ENCODE data around the gene ANXA1.

The ANXA1 gene

DNA sequence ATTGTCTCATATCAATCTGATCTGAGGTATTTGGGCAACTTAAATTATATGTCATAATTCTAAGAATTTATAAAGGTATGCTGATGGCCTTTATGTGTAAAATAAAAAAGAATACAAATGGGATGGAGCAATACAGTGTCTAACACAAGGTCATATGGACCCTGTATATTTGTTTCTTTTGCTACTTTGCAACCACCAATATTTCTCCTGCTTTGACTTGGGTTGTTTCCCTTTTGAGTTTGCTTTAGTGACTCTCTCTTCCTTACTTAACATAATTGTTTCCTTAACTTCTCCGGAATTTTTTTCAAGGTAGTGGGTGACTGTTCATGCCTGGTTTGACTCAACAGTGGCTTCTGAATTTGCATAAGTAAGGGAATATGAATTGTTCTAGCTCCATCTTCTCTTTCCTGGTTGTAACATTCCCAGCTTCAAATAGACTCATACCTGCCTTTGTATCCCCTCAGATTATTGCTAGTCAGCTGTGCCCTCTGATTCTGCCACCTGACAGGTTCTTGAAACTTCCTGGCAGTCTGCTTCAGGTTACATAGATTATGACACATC lies 30.2 kb upstream of the ANXA1 start:
- Histone ChIP-seq H3K4me1 (ENCODE audit: control insufficient read depth in 1 of 2, insufficient read depth in 1 of 2, low read depth in 1 of 2, low read length in 1 of 2) (peaks cover 23 to 28% of the 10 kb centered on the region in 2 experiments), H3K9me3 (no peaks in the 10 kb centered on the region), H3K27ac (peak overlapping the region; percentile 42), H3K36me3 (no peaks in the 10 kb centered on the region), H3K27me3 (no peaks in the 10 kb centered on the region), H3K4me3 (ENCODE audit: low read depth in 1 of 2, low read length in 1 of 2) (no peak overlapping the region)
- TF ChIP-seq, protein P1, sequence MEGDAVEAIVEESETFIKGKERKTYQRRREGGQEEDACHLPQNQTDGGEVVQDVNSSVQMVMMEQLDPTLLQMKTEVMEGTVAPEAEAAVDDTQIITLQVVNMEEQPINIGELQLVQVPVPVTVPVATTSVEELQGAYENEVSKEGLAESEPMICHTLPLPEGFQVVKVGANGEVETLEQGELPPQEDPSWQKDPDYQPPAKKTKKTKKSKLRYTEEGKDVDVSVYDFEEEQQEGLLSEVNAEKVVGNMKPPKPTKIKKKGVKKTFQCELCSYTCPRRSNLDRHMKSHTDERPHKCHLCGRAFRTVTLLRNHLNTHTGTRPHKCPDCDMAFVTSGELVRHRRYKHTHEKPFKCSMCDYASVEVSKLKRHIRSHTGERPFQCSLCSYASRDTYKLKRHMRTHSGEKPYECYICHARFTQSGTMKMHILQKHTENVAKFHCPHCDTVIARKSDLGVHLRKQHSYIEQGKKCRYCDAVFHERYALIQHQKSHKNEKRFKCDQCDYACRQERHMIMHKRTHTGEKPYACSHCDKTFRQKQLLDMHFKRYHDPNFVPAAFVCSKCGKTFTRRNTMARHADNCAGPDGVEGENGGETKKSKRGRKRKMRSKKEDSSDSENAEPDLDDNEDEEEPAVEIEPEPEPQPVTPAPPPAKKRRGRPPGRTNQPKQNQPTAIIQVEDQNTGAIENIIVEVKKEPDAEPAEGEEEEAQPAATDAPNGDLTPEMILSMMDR (IDR thresholded peaks at IDR 0.05) = no peak

DNA sequence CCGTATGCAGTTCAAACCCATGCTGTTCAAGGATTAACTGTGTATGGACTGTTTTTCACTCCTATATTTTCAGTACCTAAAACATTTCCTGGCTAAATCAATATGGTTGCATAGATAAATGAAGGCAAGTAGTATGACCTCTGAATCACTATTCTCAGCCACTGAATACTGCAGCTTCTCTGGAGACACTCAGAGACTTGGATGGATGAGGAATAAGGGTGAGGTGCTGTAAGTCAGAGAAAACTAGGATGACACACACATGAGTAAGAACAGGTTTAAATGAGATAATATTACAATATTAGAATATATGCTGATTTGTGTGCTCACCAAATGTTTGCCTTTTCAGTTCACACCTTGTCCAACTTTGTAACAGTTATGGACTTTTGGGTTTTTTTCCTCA lies 26.0 kb upstream of the ANXA1 start:
- no peak overlapping the region for H3K27ac ChIP-seq
- H3K36me3 ChIP-seq = no peaks in the 10 kb centered on the region
- TF ChIP-seq, protein P1 (IDR thresholded peaks at IDR 0.05) = no peak
- H3K9me3 ChIP-seq = no peaks in the 10 kb centered on the region
- H3K4me3 ChIP-seq (ENCODE audit: low read depth in 1 of 2, low read length in 1 of 2) = no peak overlapping the region
- peaks cover 40 to 41% of the 10 kb centered on the region in 2 experiments for H3K4me1 ChIP-seq (ENCODE audit: control insufficient read depth in 1 of 2, insufficient read depth in 1 of 2, low read depth in 1 of 2, low read length in 1 of 2)
- no peaks in the 10 kb centered on the region for H3K27me3 ChIP-seq

DNA sequence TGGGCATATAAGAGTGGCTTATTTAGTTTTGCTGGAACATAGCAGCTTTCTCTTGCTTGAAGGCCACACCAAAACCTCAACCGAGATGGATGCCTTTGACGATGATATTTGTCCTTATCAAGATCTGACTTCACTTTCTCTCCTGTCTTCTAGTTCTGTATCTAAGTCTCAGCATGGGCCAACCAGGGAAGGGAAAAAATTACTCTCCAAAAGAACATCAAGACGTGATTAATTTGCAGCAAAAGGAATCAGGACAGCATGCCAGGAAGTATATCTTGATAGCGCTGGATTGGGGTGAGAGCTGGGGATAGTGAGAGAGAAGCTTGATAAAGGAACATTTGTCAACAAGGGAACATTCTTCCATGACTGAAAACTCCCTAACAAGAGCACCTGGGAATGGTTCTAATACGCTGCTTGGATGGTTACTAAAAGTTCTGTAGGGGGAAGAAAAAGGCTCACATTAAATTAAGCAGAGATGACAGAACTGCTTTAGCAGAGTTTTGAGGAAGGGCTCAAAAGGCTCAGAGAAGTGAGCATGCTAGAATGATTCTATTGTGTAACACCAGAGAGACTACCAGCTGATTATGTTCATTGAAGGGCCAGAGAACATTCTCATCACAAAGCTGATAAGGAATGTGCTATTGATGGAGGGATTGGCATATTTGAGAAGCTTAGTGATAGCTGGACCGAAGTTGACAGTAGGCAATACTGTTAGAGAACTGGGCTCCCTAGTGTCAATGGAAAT lies 21.6 kb upstream of the ANXA1 start:
- TF ChIP-seq, protein P1 (IDR thresholded peaks at IDR 0.05) = no peak
- no peaks in the 10 kb centered on the region for H3K27me3 ChIP-seq
- peaks cover 45 to 47% of the 10 kb centered on the region in 2 experiments for H3K4me1 ChIP-seq (ENCODE audit: control insufficient read depth in 1 of 2, insufficient read depth in 1 of 2, low read depth in 1 of 2, low read length in 1 of 2)
- H3K36me3 ChIP-seq = no peaks in the 10 kb centered on the region
- no peak overlapping the region for H3K4me3 ChIP-seq (ENCODE audit: low read depth in 1 of 2, low read length in 1 of 2)
- H3K9me3 ChIP-seq = no peaks in the 10 kb centered on the region
- peak overlapping the region; percentile 81 for H3K27ac ChIP-seq

DNA sequence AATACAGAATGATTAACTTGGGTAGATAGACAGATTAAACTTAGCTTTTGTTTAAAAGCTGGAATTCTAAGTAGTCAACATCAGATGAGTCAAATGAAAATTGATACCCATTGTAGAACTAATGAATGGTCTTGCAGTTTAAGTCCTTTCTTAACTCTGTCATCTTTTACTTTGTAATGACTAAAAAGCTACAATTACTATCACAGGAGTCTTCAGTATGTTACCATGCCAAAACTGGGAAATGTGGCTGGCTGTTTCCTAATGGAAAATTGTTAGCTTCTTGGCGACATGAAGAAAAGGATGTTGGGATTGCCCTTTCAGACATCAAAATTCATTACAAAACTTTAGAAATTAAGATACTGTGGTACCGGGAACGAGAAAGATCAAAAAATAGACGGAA lies 20.2 kb upstream of the ANXA1 start:
- Histone ChIP-seq H3K36me3 (no peaks in the 10 kb centered on the region), H3K4me1 (ENCODE audit: control insufficient read depth in 1 of 2, insufficient read depth in 1 of 2, low read depth in 1 of 2, low read length in 1 of 2) (peaks cover 45 to 47% of the 10 kb centered on the region in 2 experiments), H3K9me3 (no peaks in the 10 kb centered on the region), H3K4me3 (ENCODE audit: low read depth in 1 of 2, low read length in 1 of 2) (peak overlapping the region in 1 of 2 experiments; percentile 52), H3K27me3 (no peaks in the 10 kb centered on the region), H3K27ac (peak overlapping the region; percentile 81)
- TF ChIP-seq, protein P1 (IDR thresholded peaks at IDR 0.05) = no peak

DNA sequence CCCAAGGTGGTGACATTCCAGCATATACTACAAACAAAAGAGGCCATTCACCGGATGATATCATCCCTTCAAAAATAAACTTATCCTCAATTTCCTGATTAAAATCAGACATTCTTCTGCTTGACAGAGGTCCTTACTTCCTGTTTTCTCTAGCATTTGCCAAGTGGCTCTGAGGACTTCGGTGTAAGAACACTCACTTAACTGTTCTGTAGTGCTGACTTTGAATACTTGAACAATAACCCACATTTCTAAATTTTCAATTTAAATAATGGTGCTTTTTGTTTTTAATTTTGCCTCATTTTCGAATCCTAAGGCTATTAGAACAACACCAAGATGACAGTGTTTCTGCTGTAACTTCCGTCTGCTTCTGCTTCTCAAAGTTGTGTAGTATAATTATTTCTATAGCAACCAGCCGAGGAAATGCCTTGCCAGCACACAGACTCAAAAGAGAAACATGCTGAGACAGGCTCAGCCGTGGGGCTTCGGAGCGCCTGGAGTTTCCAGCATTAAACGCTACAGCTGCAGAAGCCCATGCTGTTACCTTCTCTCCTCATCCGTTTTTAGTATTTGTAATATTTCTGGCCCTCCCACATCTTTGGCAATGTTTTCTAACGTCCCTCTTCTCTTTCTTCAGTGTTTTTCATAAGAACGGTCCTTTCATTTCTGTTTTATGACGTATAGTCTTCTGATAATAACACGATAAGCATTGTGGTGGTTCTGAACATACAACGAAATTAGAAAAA lies 19.5 kb upstream of the ANXA1 start:
- Histone ChIP-seq H3K4me1 (ENCODE audit: control insufficient read depth in 1 of 2, insufficient read depth in 1 of 2, low read depth in 1 of 2, low read length in 1 of 2) (peaks cover 45 to 47% of the 10 kb centered on the region in 2 experiments), H3K27me3 (no peaks in the 10 kb centered on the region), H3K27ac (peak overlapping the region; percentile 81), H3K36me3 (no peaks in the 10 kb centered on the region), H3K4me3 (ENCODE audit: low read depth in 1 of 2, low read length in 1 of 2) (peak overlapping the region; percentile 52 to 72), H3K9me3 (no peaks in the 10 kb centered on the region)
- TF ChIP-seq, protein P1 (IDR thresholded peaks at IDR 0.05) = no peak

Measured in neutrophil (primary cell).